ENCODE data around the gene PDCD1LG2.

DNA sequence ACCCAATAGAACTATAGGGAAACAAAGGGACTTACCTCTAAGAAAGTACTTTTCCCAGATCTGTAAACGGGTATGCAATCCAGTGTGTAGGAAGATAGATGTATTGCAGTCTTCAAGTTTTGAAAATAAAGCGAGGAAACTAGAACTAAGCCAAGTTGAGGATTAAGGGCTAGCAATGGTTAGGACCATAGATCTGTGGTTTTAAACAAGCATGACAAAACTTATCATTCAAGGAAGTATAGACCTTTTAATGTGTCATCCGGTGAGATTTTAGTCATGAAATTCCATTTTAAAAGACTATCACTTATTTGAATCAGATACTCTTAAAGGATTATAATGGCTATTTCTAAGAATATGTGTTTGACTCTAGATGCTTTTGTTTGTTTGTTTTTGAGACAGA lies 39.5 kb upstream of the PDCD1LG2 start:
- no peak for TF ChIP-seq EP300 (IDR thresholded peaks at IDR 0.05)
- TF ChIP-seq, protein P1, sequence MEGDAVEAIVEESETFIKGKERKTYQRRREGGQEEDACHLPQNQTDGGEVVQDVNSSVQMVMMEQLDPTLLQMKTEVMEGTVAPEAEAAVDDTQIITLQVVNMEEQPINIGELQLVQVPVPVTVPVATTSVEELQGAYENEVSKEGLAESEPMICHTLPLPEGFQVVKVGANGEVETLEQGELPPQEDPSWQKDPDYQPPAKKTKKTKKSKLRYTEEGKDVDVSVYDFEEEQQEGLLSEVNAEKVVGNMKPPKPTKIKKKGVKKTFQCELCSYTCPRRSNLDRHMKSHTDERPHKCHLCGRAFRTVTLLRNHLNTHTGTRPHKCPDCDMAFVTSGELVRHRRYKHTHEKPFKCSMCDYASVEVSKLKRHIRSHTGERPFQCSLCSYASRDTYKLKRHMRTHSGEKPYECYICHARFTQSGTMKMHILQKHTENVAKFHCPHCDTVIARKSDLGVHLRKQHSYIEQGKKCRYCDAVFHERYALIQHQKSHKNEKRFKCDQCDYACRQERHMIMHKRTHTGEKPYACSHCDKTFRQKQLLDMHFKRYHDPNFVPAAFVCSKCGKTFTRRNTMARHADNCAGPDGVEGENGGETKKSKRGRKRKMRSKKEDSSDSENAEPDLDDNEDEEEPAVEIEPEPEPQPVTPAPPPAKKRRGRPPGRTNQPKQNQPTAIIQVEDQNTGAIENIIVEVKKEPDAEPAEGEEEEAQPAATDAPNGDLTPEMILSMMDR (IDR thresholded peaks at IDR 0.05): no peak
- TF ChIP-seq POLR2A (IDR thresholded peaks at IDR 0.05): no peak

Data from upper lobe of left lung (tissue), 4 donors.